ENCODE measurements around the gene DIP2B. TPM values are rescaled to one million over a fixed set of nuclear protein-coding genes. Genes with fewer than 3 reads are reported as not detected.

Gene DIP2B
- polyA plus RNA-seq, 2 of the 4 experiments (the other 2 are of a cell fraction): 16.9 to 29.3 TPM

DNA sequence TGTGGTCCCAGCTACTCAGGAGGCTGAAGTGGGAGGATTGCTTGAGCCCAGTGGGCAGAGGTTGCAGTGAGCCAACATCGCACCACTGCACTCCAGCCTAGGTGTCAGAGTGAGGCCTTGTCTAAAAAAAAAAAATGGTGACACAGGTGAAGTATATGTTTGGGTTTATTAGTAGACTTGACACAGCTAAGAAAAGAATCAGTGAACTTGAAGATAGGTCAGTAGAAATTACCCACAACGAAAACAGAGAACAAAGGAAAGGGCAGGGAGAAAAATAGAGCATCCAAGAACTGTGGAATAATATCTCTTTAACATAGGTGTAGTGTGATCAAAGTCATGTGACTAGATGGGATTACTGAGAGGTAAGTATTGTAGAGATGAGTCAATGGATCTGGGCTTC, 282.8 kb downstream of the DIP2B start:
- no peak for ATAC-seq
- peak overlapping the region; percentile 79 for H3K4me2 ChIP-seq
- peak overlapping the region; percentile 51 to 83 for H3K27ac ChIP-seq
- ChIA-PET POLR2A (interaction anchor here (1.2 kb wide), 1 partner anchor 23 kb away, joined by 14 read pairs; the partner anchor contains the start of gene ATF1), CTCF (interaction anchor here (0.5 to 3.1 kb wide), 8 partner anchors 11 to 273 kb away, joined by 3 to 18 read pairs (median 4); no protein-coding TSS in a partner anchor)
- TF ChIP-seq TP53 (CRISPR knock-in tag; IDR thresholded peaks at IDR 0.05) (0 out of 2 replicates have a peak, but pooled peaks have one; percentile 48), CBX8 (IDR thresholded peaks at IDR 0.05) (no peak), HOXA7 (CRISPR knock-in tag; IDR thresholded peaks at IDR 0.05) (0 out of 2 replicates have a peak, but pooled peaks have one; percentile 56), RCOR1 (IDR thresholded peaks at IDR 0.05; ENCODE audit: low read depth, low read length) (no peak), HEYL (CRISPR knock-in tag; IDR thresholded peaks at IDR 0.05) (peak; percentile 44; the same call in 1 of the 2 replicates), FOXS1 (CRISPR knock-in tag; IDR thresholded peaks at IDR 0.05) (peak; percentile 37; the same call in 1 of the 2 replicates)
- TF ChIP-seq, protein P1, sequence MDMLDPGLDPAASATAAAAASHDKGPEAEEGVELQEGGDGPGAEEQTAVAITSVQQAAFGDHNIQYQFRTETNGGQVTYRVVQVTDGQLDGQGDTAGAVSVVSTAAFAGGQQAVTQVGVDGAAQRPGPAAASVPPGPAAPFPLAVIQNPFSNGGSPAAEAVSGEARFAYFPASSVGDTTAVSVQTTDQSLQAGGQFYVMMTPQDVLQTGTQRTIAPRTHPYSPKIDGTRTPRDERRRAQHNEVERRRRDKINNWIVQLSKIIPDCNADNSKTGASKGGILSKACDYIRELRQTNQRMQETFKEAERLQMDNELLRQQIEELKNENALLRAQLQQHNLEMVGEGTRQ (IDR thresholded peaks at IDR 0.05): peak; percentile 13; the same call in 1 of the 2 replicates
- H3K4me1 ChIP-seq: peaks cover 52% of the 10 kb centered on the region
- H3K4me3 ChIP-seq: no peak overlapping the region
- WGBS (ENCODE audit: missing lambda C conversion rate): 93% methylated on average over 2 of the region's 2 CpGs
- peaks cover 8% of the 10 kb centered on the region; the same call in 1 of the 3 replicates for H3K9me3 ChIP-seq
- no peak for DNase-seq (ENCODE audit: low read depth in 1 of 2, low spot score in 1 of 2)
- no peak for FAIRE-seq

GRCh38 chr12:50788561-50788960, 283.8 kb downstream of the DIP2B start:
- H3K4me1 ChIP-seq: peaks cover 52% of the 10 kb centered on the region
- ATAC-seq: no peak
- POLR2A ChIA-PET: no interaction called here
- TF ChIP-seq EHF (CRISPR knock-in tag; IDR thresholded peaks at IDR 0.05) (no peak), NR3C1 (IDR thresholded peaks at IDR 0.05) (no peak), NPAS2 (CRISPR knock-in tag; IDR thresholded peaks at IDR 0.05; ENCODE audit: borderline replicate concordance) (no peak), GATA3 (IDR thresholded peaks at IDR 0.05; ENCODE audit: borderline replicate concordance) (no peak), E2F6 (IDR thresholded peaks at IDR 0.05; ENCODE audit: borderline replicate concordance, low read depth) (no peak), RNF2 (IDR thresholded peaks at IDR 0.05; ENCODE audit: borderline replicate concordance, low read depth) (no peak), HES2 (IDR thresholded peaks at IDR 0.05) (no peak)
- FAIRE-seq: no peak
- H3K4me2 ChIP-seq: no peak overlapping the region
- peaks cover 8% of the 10 kb centered on the region; the same call in 1 of the 3 replicates for H3K9me3 ChIP-seq
- 93% methylated on average over 3 of the region's 3 CpGs for WGBS (ENCODE audit: missing lambda C conversion rate)
- no peak overlapping the region for H3K4me3 ChIP-seq
- CTCF ChIA-PET: interaction anchor here (0.8 to 6.9 kb wide), 3 partner anchors 14 to 284 kb away, joined by 3 to 33 read pairs (median 4); partner anchors contain the start of gene DIP2B
- H3K27ac ChIP-seq: peak overlapping the region in 1 of 2 experiments; percentile 83; a peak in 3 of 6 replicates
- no peak for DNase-seq (ENCODE audit: low read depth in 1 of 2, low spot score in 1 of 2)

- H3K27ac ChIP-seq: peak overlapping the region in 1 of 2 experiments; percentile 6; a peak in 2 of 6 replicates
- no peak for FAIRE-seq
Observed at GRCh38 chr12:50790081-50790480, 285.3 kb downstream of the DIP2B start.

More at GRCh38 chr12:50790081-50790480, 285.3 kb downstream of the DIP2B start:
- no peak for TF ChIP-seq TP53 (CRISPR knock-in tag; IDR thresholded peaks at IDR 0.05)
- peak in 1 of 2 experiments; percentile 31; a peak in 1 of 4 replicates for TF ChIP-seq CEBPB (IDR thresholded peaks at IDR 0.05)
- no peak for ATAC-seq
- peaks cover 8% of the 10 kb centered on the region; the same call in 1 of the 3 replicates for H3K9me3 ChIP-seq
- ChIA-PET POLR2A (interaction anchor here (1.2 kb wide), 1 partner anchor 26 kb away, joined by 4 read pairs; no protein-coding TSS in a partner anchor), CTCF (interaction anchor here (0.6 to 6.9 kb wide), 9 partner anchors 21 to 701 kb away, joined by 3 to 33 read pairs (median 4); no protein-coding TSS in a partner anchor)
- H3K4me2 ChIP-seq: no peak overlapping the region
- DNase-seq (ENCODE audit: low read depth in 1 of 2, low spot score in 1 of 2): no peak
- H3K4me3 ChIP-seq: no peak overlapping the region
- 92% methylated on average over 5 of the region's 5 CpGs for WGBS (ENCODE audit: missing lambda C conversion rate)
- peaks cover 39% of the 10 kb centered on the region for H3K4me1 ChIP-seq

Small RNA genes lying within 50 kb of the gene (small RNA-seq; reads per million reads assigned to genes)
- gene RF00019 (0 reads per million in 6 experiments), gene RNU6-238P (0 reads per million in 6 experiments), gene RNU6-769P (0 reads per million in 6 experiments)

Other genes with a start within 250 kb of the DIP2B start
- gene LIMA1, start 221.5 kb upstream of the DIP2B start, polyA plus RNA-seq (2011; rRNA removed): 21.4 and 23.4 TPM in 2 replicates
- 9.0 to 12.0 TPM (median 10.1 TPM) in 3 replicates for gene LIMA1, start 221.5 kb upstream of the DIP2B start, polyA plus RNA-seq (2017; fragmentation: RNase III; extraction: RNeasy Plus Mini Kit Qiagen cat#74134 plus additional on column Dnase treatment)
- gene FAM186A, start 108.4 kb upstream of the DIP2B start, polyA plus RNA-seq (2011; rRNA removed): not detected in 2 replicates
- not detected in 3 replicates for gene FAM186A, start 108.4 kb upstream of the DIP2B start, polyA plus RNA-seq (2017; fragmentation: RNase III; extraction: RNeasy Plus Mini Kit Qiagen cat#74134 plus additional on column Dnase treatment)
- gene LARP4, start 104.1 kb upstream of the DIP2B start, polyA plus RNA-seq (2011; rRNA removed): 62.1 and 67.8 TPM in 2 replicates
- 36.4 to 40.3 TPM (median 38.2 TPM) in 3 replicates for gene LARP4, start 104.1 kb upstream of the DIP2B start, polyA plus RNA-seq (2017; fragmentation: RNase III; extraction: RNeasy Plus Mini Kit Qiagen cat#74134 plus additional on column Dnase treatment)

Data from A549 (cell line).